RWPE2 (cell line): ENCODE measurements around the gene SGMS1.

Experiments used
- ATAC-seq: fragments of 200-7000 bp; cut with Tn5 transposase; 3 replicates; pipeline ENCODE4 v1.9.1; 2021; ENCODE audit warnings: low read depth
- DNase-seq: peaks from one replicate; pipeline ENCODE4 v3.0.0-alpha.2; 2020; ENCODE audit warnings: low spot score
- H3K27ac ChIP-seq: fragments of 450-650 bp; 2 replicates; pipeline ENCODE4 v1.5.1; 2017; ENCODE audit warnings: mild to moderate bottlenecking; ENCODE audit not compliant: poor library complexity, severe bottlenecking
- H3K27me3 ChIP-seq: fragments of 250-450 bp; sonication (Bioruptor Pico); 2 replicates; pipeline ENCODE4 v1.5.1; 2021; ENCODE audit warnings: mild to moderate bottlenecking, moderate library complexity; ENCODE audit not compliant: insufficient read depth, poor library complexity, severe bottlenecking
- H3K36me3 ChIP-seq: fragments of 250-450 bp; sonication (Bioruptor Pico); 2 replicates; pipeline ENCODE4 v1.5.1; 2020; ENCODE audit warnings: low read depth, mild to moderate bottlenecking, moderate library complexity
- H3K4me1 ChIP-seq: fragments of 250-450 bp; sonication (Bioruptor Pico); 2 replicates; pipeline ENCODE4 v1.5.1; 2021; ENCODE audit warnings: mild to moderate bottlenecking, moderate library complexity; ENCODE audit not compliant: insufficient read depth, poor library complexity, severe bottlenecking
- H3K4me3 ChIP-seq: fragments of 250-450 bp; sonication (Bioruptor Pico); 2 replicates; pipeline ENCODE4 v1.5.1; 2021; ENCODE audit warnings: mild to moderate bottlenecking, moderate library complexity; ENCODE audit not compliant: severe bottlenecking
- H3K9me3 ChIP-seq: fragments of 250-450 bp; sonication (Bioruptor Pico); 2 replicates; pipeline ENCODE4 v1.5.1; 2021; ENCODE audit warnings: mild to moderate bottlenecking, moderate library complexity; ENCODE audit not compliant: severe bottlenecking
- CTCF ChIP-seq: fragments of 450-650 bp; IDR thresholded peaks from one replicate; pipeline ENCODE4 v1.5.1; 2017; ENCODE audit warnings: mild to moderate bottlenecking, moderate library complexity; ENCODE audit not compliant: poor library complexity, severe bottlenecking

SGMS1 gene

GRCh38 chr10:50464004-50464409 is 159.7 kb downstream of the SGMS1 start:
- Histone ChIP-seq H3K9me3 (no peaks in the 10 kb centered on the region), H3K4me3 (no peak overlapping the region), H3K4me1 (no peaks in the 10 kb centered on the region), H3K27me3 (no peaks in the 10 kb centered on the region), H3K27ac (no peak overlapping the region), H3K36me3 (no peaks in the 10 kb centered on the region)
- no peak for DNase-seq
- TF ChIP-seq CTCF: no peak
- ATAC-seq: no peak; the same call in 2 of the 3 replicates

GRCh38 chr10:50461834-50462233 is 161.9 kb downstream of the SGMS1 start:
- Histone ChIP-seq H3K27me3 (no peaks in the 10 kb centered on the region), H3K4me1 (no peaks in the 10 kb centered on the region), H3K27ac (no peak overlapping the region), H3K9me3 (no peaks in the 10 kb centered on the region), H3K4me3 (no peak overlapping the region), H3K36me3 (no peaks in the 10 kb centered on the region)
- no peak for TF ChIP-seq CTCF
- no peak for ATAC-seq
- DNase-seq: no peak

- H3K9me3 ChIP-seq: no peaks in the 10 kb centered on the region
- ATAC-seq (no peak), DNase-seq (no peak)
- H3K4me3 ChIP-seq: no peak overlapping the region
- TF ChIP-seq CTCF: no peak
- H3K4me1 ChIP-seq: no peaks in the 10 kb centered on the region
- H3K27me3 ChIP-seq: no peaks in the 10 kb centered on the region
- H3K36me3 ChIP-seq: no peaks in the 10 kb centered on the region
- H3K27ac ChIP-seq: no peak overlapping the region
Observed at GRCh38 chr10:50461123-50461522, 162.6 kb downstream of the SGMS1 start.

DNA sequence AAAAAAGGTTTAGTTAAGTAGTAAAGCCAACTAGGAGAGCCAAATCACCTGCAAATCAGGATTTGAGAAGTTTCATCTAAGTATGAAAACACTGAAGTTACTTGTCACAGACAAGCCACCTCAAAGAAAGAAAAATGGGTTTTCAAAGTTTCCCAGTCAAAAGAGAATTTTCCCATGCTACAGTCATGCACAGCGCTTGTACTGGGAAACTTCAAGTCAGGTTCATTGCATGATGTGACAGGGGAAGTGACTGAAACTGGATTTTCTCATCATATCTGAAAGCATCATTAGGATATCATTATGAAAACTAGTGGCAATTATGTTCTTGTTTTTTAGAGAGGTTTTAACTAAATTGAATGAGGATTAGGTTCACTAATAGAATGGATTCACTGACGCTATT is 167.0 kb downstream of the SGMS1 start:
- Histone ChIP-seq H3K4me1 (no peaks in the 10 kb centered on the region), H3K4me3 (no peak overlapping the region), H3K9me3 (no peaks in the 10 kb centered on the region), H3K36me3 (no peaks in the 10 kb centered on the region), H3K27me3 (no peaks in the 10 kb centered on the region), H3K27ac (no peak overlapping the region)
- DNase-seq: no peak
- ATAC-seq: no peak
- no peak for TF ChIP-seq CTCF

DNA sequence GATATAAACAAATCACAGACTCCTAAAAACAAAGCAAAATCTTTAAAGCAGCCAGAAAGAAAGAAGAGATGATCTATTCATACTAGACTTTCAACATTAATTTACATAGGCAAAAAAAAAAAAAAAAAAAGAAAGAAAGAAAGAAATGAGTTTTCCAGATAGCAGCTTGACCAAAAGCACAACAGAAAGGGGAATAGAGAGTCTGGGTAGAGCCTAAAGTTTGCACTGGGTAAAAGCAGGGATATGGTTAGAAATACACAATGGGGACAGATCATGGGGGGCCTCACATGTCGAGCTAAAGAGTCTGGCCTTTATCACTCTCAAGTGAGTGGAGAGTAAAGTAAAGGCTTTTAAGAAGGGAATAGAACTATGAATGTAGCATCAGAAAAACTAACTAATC is 169.8 kb downstream of the SGMS1 start:
- DNase-seq: no peak
- H3K4me1 ChIP-seq: no peaks in the 10 kb centered on the region
- no peak for TF ChIP-seq CTCF
- H3K4me3 ChIP-seq: no peak overlapping the region
- H3K9me3 ChIP-seq: no peaks in the 10 kb centered on the region
- no peaks in the 10 kb centered on the region for H3K36me3 ChIP-seq
- H3K27ac ChIP-seq: no peak overlapping the region
- no peaks in the 10 kb centered on the region for H3K27me3 ChIP-seq
- ATAC-seq: no peak
